ENCODE measurements around the gene SASH1.

The SASH1 gene

GRCh38 chr6:148358196-148358785, 15.7 kb downstream of the SASH1 start:
- CTCF ChIA-PET, result no interaction called here
- no peak for TF ChIP-seq CTCF (IDR thresholded peaks at IDR 0.05; ENCODE audit: control extremely low read depth, extremely low read depth, low read depth, missing control alignments)
- no peak for DNase-seq (ENCODE audit: extremely low spot score)
- POLR2A ChIA-PET, result no interaction called here

GRCh38 chr6:148359228-148359627, 16.6 kb downstream of the SASH1 start:
- ChIA-PET CTCF (no interaction called here), POLR2A (no interaction called here)
- DNase-seq (ENCODE audit: extremely low spot score), result no peak
- no peak for TF ChIP-seq CTCF (IDR thresholded peaks at IDR 0.05; ENCODE audit: control extremely low read depth, extremely low read depth, low read depth, missing control alignments)

- CTCF ChIA-PET, result no interaction called here
- TF ChIP-seq CTCF (IDR thresholded peaks at IDR 0.05; ENCODE audit: control extremely low read depth, extremely low read depth, low read depth, missing control alignments), result no peak
- DNase-seq (ENCODE audit: extremely low spot score), result no peak
- POLR2A ChIA-PET, result no interaction called here
Measured at GRCh38 chr6:148364056-148364824, 21.6 kb downstream of the SASH1 start.

GRCh38 chr6:148365041-148365440, 22.4 kb downstream of the SASH1 start:
- POLR2A ChIA-PET, result no interaction called here

DNA sequence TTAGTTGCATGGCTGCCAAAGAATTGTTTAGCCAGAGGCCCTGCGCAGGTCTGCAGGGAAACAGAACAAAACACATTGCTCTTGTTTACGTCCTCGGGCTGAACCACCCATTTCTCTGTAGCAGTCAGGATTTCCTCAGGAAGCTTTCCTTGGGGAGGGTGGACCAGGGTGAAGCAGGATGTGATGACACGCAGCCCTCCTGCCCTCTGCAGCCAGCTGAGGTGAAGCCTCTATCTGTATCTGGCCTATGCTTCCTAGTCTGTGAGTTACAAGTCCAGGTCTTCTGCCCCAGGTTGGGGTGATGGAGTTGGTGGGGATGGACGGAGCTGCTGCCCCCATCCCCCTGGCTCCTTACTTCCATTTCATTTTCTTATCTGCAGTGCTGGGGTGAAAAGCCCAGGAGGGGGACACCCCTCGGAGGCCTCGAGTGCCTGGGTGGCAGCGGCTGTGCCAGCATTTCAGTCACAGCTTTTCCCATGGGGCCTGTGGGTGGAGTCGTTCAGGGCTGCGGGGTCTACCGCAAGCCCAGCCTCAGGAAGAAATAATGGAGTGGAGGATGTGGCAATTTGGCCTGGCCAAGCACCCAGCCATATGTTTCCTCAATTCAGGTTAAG, 24.9 kb downstream of the SASH1 start:
- TF ChIP-seq CTCF (IDR thresholded peaks at IDR 0.05; ENCODE audit: control extremely low read depth, extremely low read depth, low read depth, missing control alignments), result no peak
- no peak for DNase-seq (ENCODE audit: extremely low spot score)
- CTCF ChIA-PET, result no interaction called here
- POLR2A ChIA-PET, result no interaction called here

More at GRCh38 chr6:148365041-148365440, 22.4 kb downstream of the SASH1 start:
- DNase-seq (ENCODE audit: extremely low spot score), result no peak
- CTCF ChIA-PET, result no interaction called here
- TF ChIP-seq CTCF (IDR thresholded peaks at IDR 0.05; ENCODE audit: control extremely low read depth, extremely low read depth, low read depth, missing control alignments), result no peak

DNA sequence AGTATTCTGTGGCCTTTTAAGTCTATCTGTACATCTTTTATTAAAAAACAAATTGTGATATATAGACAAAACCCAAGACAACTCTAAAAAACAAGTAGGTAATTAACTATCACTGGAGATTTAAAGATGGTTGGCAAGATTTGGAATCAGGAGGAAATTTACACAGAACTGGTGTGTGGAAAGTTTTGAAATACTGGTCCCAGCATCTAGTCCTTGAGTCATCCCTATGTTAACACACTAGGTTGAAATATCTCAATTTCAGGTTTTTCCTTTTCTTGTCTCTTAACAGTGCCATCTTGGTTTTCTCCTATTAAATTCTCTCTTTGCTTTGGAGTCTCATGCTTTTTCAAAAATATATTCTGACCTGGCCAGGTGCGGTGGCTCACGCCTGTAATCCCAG, 27.5 kb downstream of the SASH1 start:
- ChIA-PET CTCF (no interaction called here), POLR2A (no interaction called here)
- no peak for DNase-seq (ENCODE audit: extremely low spot score)
- no peak for TF ChIP-seq CTCF (IDR thresholded peaks at IDR 0.05; ENCODE audit: control extremely low read depth, extremely low read depth, low read depth, missing control alignments)

Measured in GM10248 (cell line).